Neural cell (in vitro differentiated cells): Measurements from ENCODE around the gene ITPRID2.

Experiments
- CTCF ChIP-seq: fragments of 450-650 bp; IDR thresholded peaks from 2 replicates; pipeline ENCODE4 v1.5.1; 2014; ENCODE audit warnings: antibody characterized with exemption, mild to moderate bottlenecking, moderate library complexity; ENCODE audit not compliant: poor library complexity, severe bottlenecking
- EP300 ChIP-seq: fragments of 450-650 bp; conservative IDR thresholded peaks from 2 replicates; pipeline ENCODE4 v1.6.1; 2014; ENCODE audit warnings: antibody characterized with exemption, mild to moderate bottlenecking, moderate library complexity; ENCODE audit not compliant: poor library complexity, severe bottlenecking
- EZH2 ChIP-seq: fragments of 200-600, 300-800 bp; shearing (Covaris generic), sonication (generic); IDR thresholded peaks from 2 replicates; pipeline ENCODE4 v1.6.1; 2014; ENCODE audit warnings: antibody characterized with exemption, low read length, borderline replicate concordance, mild to moderate bottlenecking; ENCODE audit not compliant: insufficient read depth, poor library complexity, severe bottlenecking
- POLR2AphosphoS5 ChIP-seq: IDR thresholded peaks from 2 replicates; pipeline ENCODE4 v1.6.1; 2012
- RAD21 ChIP-seq: fragments of 450-650 bp; conservative IDR thresholded peaks from 2 replicates; pipeline ENCODE4 v1.6.1; 2014; ENCODE audit warnings: antibody characterized with exemption, mild to moderate bottlenecking, moderate library complexity
- REST ChIP-seq: IDR thresholded peaks from 2 replicates; pipeline ENCODE4 v1.6.1; 2012; ENCODE audit warnings: borderline replicate concordance
- SMC3 ChIP-seq: fragments of 450-650 bp; conservative IDR thresholded peaks from 2 replicates; pipeline ENCODE4 v1.6.1; 2014; ENCODE audit warnings: antibody characterized with exemption, mild to moderate bottlenecking, moderate library complexity; ENCODE audit not compliant: poor library complexity
- TAF1 ChIP-seq: IDR thresholded peaks from 2 replicates; pipeline ENCODE4 v1.6.1; 2012; ENCODE audit warnings: low read depth

- TF ChIP-seq CTCF (no peak), RAD21 (no peak), EP300 (no peak), REST (no peak), EZH2 (no peak), SMC3 (no peak), POLR2AphosphoS5 (no peak), TAF1 (no peak)
Observed at GRCh38 chr2:181894381-181894780, 2.9 kb downstream of the ITPRID2 start.
